ENCODE results near the gene FRA10AC1. TPM values are rescaled to one million over a fixed set of nuclear protein-coding genes. Genes with fewer than 3 reads are reported as not detected.

FRA10AC1 gene
- total and polyA plus RNA-seq, 10 of the 15 experiments (the other 5 are each of a cell fraction or from before 2014, with no cell fraction given): 5.3 to 18.1 (median 9.9) TPM

GRCh38 chr10:93652857-93653256 is 49.5 kb downstream of the FRA10AC1 start:
- no peak overlapping the region for H3K27ac ChIP-seq (ENCODE audit: control insufficient read depth, insufficient read depth)
- H3K9me3 ChIP-seq (replicated peaks; ENCODE audit: control insufficient read depth, insufficient read depth, low read length): peaks cover 2% of the 10 kb centered on the region; the same call in 1 of the 3 replicates
- BruUV-seq (replicated peaks): no TSS peak
- H3K4me1 ChIP-seq (ENCODE audit: control insufficient read depth, insufficient read depth, low read length): no peaks in the 10 kb centered on the region
- ChIA-PET SMC1A (ENCODE audit: uncharacterized antibody, unreplicated experiment) (no interaction called here), CTCF (no interaction called here), POLR2A (no interaction called here), RAD21 (ENCODE audit: unreplicated experiment) (no interaction called here)
- no peaks in the 10 kb centered on the region for H3K27me3 ChIP-seq (replicated peaks in 1 of 2; ENCODE audit: control insufficient read depth in 2 of 2, insufficient read depth in 2 of 2, low read length in 1 of 2)
- H3K9ac ChIP-seq (ENCODE audit: control insufficient read depth, insufficient read depth, low read length): no peak overlapping the region
- no peak overlapping the region for H2AFZ ChIP-seq (ENCODE audit: control insufficient read depth, low read depth, low read length)
- DNase-seq (ENCODE audit: low read depth, low spot score) (no peak), FAIRE-seq (no peak), ATAC-seq (no peak)
- H3K4me2 ChIP-seq (ENCODE audit: control insufficient read depth, insufficient read depth): no peak overlapping the region
- H3K79me2 ChIP-seq (ENCODE audit: control insufficient read depth, insufficient read depth, low read length): no peaks in the 10 kb centered on the region
- WGBS (ENCODE audit: insufficient coverage, insufficient replicate concordance, low lambda C conversion rate, missing lambda C conversion rate): 0% methylated on average over 1 of the region's 1 CpG
- no peaks in the 10 kb centered on the region for H3K36me3 ChIP-seq (ENCODE audit: control insufficient read depth in 2 of 2, insufficient read depth in 2 of 2, low read length in 1 of 2)
- H4K20me1 ChIP-seq (ENCODE audit: control insufficient read depth, insufficient read depth): no peaks in the 10 kb centered on the region
- in situ Hi-C loops (cut with MboI): no loop called here
- intact Hi-C loops (cut with micrococcal nuclease; ENCODE audit: unreplicated experiment): no loop called here
- no peak overlapping the region for H3K4me3 ChIP-seq
- no peak for TF ChIP-seq USF1 (IDR thresholded peaks at IDR 0.05; ENCODE audit: borderline replicate concordance, extremely low read length, insufficient read depth, low read depth, low read length)
- TF ChIP-seq MXI1 (IDR thresholded peaks at IDR 0.05; ENCODE audit: low read depth, low read length): no peak
- no peak for TF ChIP-seq MEF2B (IDR thresholded peaks at IDR 0.05; ENCODE audit: partially characterized antibody, poor library complexity, severe bottlenecking)
- no peak for TF ChIP-seq SMAD5 (IDR thresholded peaks at IDR 0.05; ENCODE audit: low read depth)
- TF ChIP-seq SIX5 (IDR thresholded peaks at IDR 0.05; ENCODE audit: low read depth, low read length, severe bottlenecking): no peak
- no peak for TF ChIP-seq EP300 (IDR thresholded peaks at IDR 0.05; ENCODE audit: borderline replicate concordance in 1 of 2, control insufficient read depth in 1 of 2, low read depth in 2 of 2, low read length in 2 of 2)
- TF ChIP-seq MYB (IDR thresholded peaks at IDR 0.05; ENCODE audit: borderline replicate concordance, low read depth, low read length): no peak
- no peak for TF ChIP-seq ZNF592 (IDR thresholded peaks at IDR 0.05)
- no peak for TF ChIP-seq ZBTB4 (CRISPR knock-in tag; IDR thresholded peaks at IDR 0.05)
- TF ChIP-seq SMAD1 (IDR thresholded peaks at IDR 0.05; ENCODE audit: low read depth, partially characterized antibody): no peak
- no peak for TF ChIP-seq IKZF2 (IDR thresholded peaks at IDR 0.05)
- TF ChIP-seq LARP7 (IDR thresholded peaks at IDR 0.05): no peak
- TF ChIP-seq WRNIP1 (IDR thresholded peaks at IDR 0.05; ENCODE audit: borderline replicate concordance, low read depth, low read length): no peak
- no peak for TF ChIP-seq SREBF1 (IDR thresholded peaks at IDR 0.05; ENCODE audit: low read length)
- no peak for TF ChIP-seq ESRRA (IDR thresholded peaks at IDR 0.05; ENCODE audit: low read length)
- no peak for TF ChIP-seq STAT1 (conservative IDR thresholded peaks at IDR 0.05)
- no peak for TF ChIP-seq RAD21 (IDR thresholded peaks at IDR 0.05; ENCODE audit: insufficient read depth, low read depth, low read length)
- TF ChIP-seq POLR2AphosphoS2 (IDR thresholded peaks at IDR 0.05; ENCODE audit: low read depth, low read length): no peak
